NCI-H1417 (cell line): ENCODE results near the gene ING3.

Source experiments
- DNase-seq, 3 experiments: peaks; one replicate each; lab custom pipeline; 2025; lab: John Stamatoyannopoulos, UW

ING3 gene

DNA sequence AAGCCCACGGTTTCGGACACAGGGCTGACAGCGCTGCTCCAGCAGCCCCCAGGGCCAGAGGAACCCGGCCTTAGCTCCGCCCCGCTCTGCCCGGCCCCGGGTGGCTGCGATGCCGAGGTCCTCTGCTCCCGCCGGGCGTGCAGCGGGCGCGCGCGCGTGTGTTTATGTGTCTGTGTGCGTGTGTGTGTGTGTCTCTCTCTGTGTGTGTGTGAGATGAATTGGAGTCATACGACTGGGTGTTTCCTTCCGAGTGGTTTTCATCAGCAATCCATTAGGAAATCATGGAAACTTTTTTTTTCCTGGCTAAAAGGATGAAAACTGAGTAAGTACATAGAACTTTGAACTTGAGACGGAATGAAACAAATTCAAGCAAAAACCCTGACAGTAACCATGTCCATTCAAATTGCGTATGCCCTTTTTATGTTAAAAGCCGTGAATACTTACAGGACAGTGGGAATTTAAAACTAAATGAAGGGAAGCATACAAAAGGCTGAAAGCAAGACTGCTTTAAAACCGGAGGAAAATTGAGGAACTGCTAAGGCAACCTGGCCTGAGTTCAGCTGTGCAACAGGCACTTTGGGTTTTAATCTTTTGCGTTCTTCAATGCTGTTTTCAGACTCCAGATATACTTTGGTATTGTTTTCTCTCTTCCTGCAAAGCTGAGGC lies 38.1 kb downstream of the ING3 start, which contains the start of gene CPED1:
Gene CPED1, plus strand, starts transcription at position 121 of the 666 bp plus-strand sequence. CDS start 911 bp downstream, outside the sequence.
- peak; percentile 41 to 72 (median 63) for DNase-seq

DNA sequence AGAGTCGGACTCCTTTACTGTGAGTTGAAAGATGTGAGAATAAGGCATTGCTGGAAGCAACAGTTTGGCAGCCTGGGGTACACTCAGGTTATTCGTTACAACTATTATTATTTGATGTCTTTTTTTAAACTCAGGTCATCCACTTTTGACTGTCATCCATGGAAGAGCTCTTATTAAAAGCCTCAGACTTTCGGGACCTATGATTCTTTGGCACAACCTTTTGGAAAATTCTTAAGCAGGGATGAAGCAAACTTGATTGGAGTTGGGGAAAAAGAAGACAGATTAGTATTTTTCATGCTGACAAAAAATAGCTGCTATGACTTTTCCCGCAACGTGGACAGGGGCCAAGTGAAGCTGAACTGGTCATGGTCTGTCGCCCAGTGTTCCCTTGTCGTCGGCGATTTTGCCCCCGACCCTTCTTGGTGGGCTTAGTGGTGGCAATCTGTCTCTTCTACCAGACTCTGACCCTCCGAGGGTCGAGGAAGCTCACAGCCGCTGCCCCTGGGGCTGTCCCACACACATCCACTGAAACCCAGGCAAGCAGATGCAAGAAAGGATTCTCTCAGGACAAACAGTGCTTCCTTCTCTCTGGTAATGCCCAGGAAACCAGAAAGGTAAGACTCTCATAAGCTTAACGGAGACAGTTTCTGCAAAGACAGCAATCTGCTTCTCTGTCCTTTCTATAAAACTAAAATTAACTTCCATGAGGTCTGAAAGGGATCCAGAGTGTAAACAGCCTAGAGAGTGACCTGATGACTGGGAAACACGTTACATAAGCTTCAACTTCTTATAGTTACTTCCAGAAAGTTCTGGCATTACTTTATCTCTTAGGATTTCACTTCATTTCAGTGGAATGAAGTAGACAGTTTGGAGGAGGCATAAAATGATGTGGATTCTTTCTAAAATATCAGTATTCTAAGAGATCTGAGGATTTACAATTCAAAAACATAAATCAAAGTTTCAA lies 39.0 kb downstream of the ING3 start:
- no peak for DNase-seq

DNA sequence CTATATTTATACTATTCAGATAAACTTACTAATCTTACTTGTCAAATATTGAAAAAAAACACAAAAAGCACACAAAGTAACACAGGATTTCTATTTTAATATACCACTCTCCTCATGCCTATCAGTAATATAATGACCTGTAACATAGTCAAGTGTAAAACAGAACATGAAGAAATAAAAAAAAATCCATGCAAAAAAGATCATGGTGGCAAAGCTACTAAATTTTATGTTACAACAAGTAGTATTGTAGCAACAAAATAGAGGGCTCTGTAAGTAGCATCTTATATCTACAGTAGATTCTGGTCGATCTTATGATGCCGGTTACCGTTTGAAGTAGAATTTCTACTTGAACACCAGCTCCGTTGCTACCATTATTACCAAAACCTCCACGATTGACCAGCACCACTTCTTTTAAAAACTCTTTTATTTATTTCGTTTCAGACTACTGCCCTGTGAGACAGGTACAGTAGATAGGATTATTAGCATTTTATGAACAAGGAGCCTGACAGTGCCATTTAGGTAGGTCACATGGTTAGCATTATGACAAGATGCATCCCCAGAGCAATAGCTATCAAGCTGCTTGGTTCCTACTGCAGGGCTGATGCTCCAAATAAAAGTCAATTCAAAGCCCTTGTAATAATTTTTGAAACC lies 40.0 kb downstream of the ING3 start:
- no peak for DNase-seq

DNA sequence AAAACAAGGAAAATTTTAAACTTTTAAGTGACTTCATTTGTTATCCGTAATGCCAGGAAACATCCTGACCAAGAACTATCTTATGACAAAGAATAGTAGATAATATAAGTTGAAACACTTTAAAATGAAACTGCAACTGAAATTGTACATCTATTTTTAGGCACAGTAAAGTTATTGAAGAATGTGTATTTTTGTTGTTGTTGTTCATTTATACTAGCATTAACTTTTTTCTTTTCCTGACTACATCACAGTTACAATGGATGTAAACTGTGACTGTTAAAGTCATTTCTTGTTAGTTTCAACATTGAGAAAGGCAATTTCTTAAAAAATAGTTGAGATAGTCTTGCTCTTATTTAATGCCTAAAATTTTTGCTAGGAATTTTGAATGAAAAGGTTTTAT lies 40.6 kb downstream of the ING3 start:
- DNase-seq = no peak

DNA sequence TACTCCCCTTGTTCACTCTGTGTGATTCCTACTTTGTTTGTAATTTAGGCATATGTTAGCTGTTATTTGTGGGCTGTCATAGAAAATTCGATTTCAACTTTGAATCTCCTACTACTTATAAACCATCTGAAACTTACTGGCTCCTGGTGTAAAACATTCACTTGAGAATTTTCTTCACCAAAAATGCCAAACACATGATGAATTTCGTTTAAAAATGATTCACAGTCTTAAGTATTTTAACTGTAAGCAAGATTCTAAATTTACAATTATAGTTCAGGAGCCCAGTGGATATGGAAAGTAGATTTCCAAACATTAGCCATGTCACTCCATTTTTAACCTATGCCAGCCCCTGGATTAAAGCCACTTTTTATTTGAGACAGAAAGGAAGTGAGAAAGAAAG lies 41.0 kb downstream of the ING3 start:
- no peak for DNase-seq

DNA sequence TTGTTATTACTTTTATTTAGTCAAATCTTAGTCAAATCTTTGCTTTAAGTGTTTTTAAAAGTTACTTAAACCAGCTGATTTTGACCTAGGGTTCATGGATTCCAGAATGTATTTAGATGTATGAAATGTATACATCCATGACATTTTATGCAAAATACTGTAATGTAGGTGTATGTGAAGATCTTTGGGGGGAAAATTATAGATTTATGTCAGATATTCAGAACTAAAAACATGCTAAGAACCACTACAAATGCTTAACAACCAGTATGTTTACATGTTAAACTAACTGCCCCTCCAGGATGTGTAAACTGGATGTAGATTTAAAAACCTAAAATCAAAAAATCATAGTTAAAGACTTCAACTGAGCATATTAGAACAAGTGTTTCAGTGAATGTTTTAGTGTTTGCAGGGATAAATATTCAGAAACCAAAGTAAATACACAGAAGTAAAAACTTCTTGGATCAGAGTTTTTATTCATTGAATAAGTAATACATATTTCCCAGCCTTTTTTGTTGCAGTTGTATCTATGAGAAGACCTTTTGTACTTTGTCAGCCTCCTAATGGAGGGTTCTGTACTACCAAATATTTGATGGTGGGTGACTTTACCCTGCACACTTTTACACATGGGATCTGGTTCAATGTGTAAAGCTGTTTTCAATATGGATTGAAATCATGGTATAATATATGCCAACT lies 41.8 kb downstream of the ING3 start:
- no peak for DNase-seq

DNA sequence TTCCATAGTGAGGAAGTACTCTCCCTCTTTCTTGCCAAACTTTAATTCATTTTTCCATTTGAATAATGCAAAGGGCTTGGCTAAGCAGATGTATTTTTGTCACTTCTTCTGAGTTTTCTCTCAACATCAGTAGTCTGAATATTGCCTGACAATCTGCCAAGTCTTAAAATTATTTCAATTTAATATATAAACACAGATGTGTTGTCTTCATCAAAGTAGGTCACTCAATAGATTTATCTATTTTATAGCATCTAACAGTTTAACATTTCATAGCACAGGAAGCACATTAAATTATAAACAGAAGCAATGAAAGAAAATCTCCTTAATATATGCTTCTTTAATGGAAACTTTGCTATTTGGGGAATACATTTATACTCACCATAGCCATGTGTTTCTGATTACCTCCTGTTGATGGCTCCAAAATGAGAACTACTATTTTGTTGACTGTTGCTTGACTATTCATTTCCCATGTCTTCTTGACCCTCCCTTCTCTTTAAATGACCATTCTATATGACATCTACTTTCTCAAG lies 42.5 kb downstream of the ING3 start:
- no peak for DNase-seq

DNA sequence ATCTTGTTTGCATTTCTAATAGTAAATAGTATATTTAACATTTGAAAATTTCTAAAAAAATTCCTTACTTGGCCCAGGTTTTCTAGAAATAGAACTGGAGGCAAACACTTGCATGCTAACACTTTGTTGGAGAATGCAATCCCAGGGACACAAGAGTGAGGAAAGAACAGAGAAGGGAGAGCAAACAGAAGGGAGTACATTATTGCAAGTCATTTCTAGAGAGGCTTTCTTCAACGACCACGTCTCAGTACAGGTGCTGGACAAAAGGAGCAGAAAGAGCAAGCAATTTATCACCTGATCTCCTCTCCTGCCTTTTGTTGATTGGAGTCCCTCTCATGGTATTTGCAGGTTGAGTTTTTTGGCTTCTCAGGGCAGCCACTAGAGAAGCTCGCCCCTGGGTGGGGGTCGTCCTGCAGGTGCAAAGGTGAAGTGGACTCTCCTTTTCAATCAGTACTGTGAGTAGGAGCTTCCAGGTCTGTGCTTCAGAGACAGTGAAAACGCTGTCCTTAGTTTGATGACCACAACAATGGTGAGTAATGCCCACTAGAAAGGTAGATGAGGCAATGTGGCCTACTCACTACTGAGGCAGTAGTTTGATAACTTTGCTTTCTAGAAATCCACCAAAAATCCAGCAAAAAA lies 43.1 kb downstream of the ING3 start:
- no peak for DNase-seq

DNA sequence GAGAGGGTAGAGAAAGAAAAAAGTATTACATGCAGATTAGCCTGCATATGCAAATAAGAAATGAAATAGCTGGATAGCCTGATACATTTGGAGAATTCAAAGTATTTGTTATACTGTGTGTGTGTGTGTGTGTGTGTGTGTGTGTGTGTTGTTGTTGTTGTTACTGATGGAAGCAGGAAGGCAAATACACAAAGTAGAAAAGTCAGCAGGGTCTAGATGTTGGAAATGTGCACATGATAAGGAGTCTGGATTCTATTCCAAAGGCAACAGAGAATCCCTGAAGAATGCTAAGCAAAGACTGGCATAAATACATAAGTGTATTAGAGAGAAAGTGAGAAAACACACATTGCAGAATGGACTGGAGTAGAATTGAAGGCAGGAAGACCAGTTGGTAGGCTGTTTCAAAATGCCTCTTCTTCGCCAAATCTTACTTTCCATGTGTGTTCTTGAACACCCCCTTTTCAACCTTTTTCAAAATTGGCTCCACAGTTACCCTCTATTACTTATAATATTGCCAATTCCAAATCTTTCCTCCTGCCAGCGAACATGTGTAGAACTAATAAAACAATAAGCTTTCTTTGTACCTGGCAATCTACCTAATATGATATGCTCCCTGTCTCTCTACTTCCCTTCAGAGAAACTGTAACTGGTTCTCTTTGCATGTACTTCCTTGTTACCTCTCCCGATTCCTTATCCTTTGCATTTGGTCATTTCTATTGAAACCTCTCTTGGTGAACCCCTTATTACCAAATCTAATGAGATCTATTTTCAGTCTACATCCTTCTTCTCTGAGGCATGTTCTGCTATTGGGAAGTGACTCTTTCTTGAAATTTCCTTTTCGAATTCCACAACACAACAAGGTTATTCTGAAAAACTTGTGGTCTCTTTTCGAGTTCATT lies 44.2 kb downstream of the ING3 start:
- DNase-seq = no peak

DNA sequence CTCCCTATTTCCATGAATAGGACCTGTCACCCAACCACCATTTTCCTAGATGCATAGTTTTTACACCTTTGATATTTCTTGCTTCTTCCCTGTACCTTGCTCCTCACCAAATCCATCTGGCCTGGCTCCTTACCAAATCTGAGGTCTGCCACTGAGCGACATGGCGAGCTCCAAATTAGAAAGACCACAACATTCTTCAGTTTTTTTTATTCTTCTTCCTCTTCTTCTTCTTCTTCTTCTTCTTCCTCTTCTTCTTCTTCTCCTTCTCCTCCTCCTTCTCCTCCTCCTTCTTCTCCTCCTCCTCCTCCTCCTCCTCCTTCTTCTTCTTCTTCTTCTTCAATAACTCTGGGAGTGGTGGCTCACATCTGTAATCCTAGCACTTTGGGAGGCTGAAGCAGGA lies 45.1 kb downstream of the ING3 start:
- no peak for DNase-seq

DNA sequence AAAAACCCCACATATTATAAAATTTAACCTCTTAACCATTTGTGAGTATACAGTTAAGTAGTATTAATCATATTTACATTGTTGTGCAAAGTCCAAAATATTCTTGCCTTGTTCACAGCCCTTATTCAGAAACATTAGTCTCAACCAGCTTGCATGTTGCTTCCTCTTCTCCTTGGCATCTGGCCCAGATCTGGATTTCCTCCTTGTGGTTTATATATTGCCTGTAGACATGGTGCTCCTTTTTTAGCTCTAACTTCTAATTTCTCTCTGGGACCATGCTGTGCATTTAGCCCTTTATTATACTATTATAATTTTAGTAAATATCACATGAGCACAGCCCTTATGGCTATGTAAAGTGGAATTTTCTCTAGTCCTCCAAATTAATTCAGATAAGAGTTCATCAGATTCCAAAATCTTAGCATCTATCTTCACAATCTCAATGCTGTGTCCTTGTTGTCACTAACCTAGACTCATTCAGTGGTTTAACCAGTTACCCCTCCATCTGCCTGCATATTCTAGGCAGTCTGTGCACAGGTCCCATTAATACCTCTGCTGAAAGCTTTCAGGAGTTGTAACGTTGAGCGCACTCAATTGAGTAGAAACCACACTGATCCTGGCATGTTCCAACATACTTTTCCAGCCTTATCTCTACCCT lies 45.9 kb downstream of the ING3 start:
- peak in 1 of 3 experiments; percentile 19 for DNase-seq

DNA sequence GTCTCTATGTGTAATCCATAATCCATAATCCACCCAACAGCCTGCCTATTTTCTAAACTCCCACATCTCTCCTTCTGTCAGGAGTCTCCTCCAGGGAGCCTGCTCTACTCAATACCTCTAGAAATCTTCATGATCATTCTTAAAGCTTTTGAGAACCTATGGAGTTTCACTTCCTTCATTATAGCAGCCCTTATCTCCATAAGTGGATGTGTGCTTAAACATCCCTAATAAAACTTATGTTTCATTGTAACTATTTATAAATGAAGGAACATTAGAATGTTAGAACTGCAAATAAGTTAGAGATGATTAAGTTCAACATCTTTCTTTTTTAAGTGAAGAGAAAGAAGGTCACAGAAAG lies 46.4 kb downstream of the ING3 start:
- DNase-seq = no peak

DNA sequence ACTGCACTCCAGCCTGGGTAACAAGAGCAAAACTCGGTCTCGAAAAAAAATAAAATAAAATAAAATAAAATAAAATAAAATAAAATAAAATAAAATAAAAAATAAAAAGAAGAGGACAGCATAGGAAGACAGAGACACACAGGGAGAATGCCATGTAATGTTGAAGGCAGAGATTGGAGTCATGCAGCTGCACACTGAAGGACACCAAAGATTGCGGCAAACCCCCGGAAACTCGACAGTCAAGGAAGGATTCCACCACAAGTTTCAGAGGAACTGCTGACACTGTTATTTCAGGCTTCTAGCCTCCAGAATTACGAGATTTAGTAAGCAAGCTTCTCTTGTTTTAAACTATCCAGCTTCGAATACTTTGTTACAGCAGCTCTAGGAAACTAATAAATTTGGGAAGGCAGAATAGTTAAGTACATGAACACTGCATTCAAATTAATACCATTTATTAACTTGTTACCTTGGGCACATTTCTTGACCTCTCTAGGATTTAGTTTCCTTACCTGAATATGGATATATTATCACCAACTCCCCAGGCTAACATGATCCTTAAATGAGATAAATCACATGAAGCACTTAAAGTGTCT lies 47.4 kb downstream of the ING3 start:
- DNase-seq = no peak

DNA sequence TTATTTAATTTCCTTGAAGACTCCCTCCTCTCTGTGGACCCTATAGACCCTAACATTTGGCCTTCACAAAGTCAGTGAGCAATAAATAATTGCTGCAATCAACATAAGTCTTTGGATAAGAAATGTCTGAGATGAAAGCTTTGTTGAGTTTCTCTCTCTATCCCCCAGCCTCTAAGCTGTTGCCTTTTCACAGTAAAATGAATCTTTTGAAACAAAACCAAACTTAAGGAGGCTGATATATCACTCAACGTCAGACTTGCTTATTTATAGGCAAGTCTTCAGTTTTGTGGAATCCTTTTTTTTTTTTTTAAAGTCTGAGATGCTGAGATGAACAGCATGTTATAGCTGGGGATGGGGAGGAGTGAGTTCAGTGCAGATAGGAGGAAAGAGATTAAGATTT lies 47.9 kb downstream of the ING3 start:
- no peak for DNase-seq

DNA sequence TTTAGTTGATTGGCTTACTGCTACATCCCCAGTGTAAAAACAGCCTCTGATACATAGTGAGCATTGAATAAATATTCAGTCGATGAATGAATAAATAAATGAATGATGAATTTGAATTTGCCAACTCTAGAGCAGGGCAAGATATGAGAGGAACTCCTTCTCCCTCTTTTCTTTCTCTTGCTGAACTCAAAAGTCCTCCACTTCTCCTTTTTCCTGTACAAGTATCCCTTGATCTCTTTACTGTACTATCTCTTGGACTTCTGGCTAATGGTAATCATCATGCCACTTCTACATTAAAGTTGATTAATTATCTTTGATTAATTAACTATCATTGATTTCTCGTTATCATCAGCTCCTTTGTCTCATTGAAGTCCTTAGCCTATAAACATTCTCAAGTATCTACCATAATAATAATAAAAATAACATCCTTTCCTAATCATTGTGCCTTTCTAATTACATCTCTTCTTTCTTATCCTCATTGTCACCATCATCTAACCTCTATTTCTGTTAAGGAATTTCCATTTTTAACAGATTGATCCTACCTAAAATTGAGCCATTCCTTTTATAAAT lies 48.5 kb downstream of the ING3 start:
- no peak for DNase-seq

DNA sequence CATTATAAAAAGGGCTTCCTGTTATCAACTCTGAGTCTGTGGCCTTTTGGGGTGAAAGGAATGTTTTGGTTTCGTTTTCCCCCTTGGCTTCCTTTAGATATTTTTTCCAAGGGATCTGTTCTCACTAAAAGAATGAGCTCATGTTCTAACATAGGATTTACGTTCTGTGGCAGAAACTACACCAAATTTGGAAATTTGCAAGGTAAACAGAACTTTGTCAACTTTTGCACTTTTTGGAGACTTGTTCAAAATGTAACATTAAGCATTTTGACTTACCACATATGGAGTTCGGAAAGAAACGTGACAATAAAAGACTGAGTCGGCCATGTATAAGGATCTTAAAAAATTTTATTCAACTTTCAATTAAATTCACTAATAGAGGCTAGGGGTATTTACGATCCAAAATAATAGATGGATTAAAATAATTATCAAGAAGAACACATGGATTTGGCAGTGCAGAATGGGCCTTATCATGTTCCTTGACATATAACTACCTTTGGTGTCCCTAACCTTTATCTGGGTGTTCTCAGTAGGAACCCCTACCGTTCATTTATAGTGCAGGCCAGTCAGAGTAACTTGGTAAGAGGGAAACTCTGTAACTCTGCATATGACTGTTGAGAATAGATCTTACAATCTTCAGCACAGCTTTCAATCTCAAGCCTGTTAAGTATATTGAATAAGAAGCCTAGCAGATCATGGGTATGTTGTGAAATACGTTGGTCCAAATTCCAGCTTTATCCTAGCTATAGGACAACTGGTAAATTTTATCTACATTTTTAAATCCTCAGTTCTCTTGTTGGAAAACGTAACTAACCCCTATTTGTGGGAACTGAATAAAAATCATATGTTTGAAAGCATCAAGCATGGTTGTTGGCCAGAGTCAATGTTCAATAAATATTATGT lies 49.8 kb downstream of the ING3 start:
- no peak for DNase-seq

DNA sequence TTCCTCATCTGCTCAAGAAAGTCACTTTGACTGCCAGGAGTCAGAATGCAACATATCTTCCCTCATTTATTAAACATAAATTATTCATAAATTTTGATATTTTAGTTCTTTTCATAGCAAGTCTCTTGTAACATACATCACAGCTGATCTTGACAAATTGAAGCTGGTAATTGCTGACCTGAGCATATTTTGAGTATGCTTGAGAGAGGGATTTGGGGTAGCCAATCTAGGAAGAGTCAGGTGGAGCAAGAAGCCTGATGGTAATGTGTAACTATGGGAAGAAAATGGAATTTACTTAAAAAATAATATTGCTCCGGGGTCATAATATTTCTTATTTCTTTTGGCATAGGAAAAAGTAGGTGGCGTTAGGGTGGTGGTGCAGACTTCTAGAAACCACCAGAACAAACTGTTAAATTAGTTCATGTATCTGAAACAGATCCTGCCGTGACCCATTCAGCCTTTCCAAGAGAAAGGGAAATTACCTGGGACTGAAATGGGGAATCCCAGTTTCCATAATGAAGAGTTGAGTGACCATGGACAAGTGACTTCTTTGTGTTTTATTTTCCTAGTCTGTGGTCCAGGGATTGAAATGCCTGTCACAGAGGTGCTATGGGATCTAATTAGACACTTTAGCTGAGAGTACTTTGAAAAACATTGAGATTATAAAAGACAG lies 50.8 kb downstream of the ING3 start:
- no peak for DNase-seq
